ENCODE results near the gene GCC2.
"Not testable (repeated sequence)": the region's sequence is repeated elsewhere in the genome, so short reads cannot be mapped to it uniquely, and the experiment has no call there.

GCC2 gene

DNA sequence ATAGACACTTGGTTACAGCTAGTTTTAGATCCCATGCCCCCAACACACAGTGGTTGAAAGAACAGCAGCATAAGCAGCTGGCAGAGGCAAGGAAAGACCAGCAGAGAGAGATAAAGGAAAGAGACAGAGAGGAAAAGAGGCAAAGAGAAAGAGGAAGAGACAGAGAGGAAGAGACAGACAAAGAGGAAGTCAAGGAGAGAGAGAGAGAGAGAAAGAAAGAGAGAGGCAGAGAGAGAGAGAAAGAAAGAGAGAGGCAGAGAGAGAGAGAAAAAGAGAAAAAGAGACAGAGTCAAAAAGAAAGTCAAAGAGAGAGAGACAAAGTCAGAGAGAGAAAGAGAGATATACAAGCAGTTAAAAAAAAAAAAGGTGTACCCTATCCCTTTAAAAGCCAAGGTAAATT is 76.3 kb downstream of the GCC2 start:
- peaks cover 4 to 12% of the 10 kb centered on the region in 2 donors for H3K4me1 Mint-ChIP-seq
- not testable (repeated sequence) for H3K27me3 Mint-ChIP-seq; DNase-seq; ATAC-seq (replicated peaks); H3K36me3 Mint-ChIP-seq; H3K27ac Mint-ChIP-seq; H3K9me3 Mint-ChIP-seq; H3K4me3 Mint-ChIP-seq

DNA sequence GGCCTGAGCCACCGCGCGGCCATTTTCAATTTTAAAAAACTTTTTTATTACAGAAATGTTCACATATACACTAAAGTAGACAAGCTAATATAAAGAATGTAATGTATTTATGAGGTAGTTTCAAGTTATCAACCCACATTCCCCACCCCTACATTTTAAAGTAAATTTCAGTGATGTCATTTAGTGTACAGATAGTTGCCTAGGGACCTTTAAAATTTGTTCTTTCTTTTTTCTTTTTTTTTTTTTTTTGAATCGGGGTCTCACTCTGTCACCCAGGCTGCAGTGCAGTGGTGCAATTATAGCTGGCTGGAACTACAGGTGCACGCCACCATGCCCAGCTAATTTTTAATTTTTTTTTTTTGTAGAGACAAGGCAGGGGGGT is 82.7 kb downstream of the GCC2 start:
- H3K27me3 Mint-ChIP-seq, result no peaks in the 10 kb centered on the region
- peaks cover 13 to 31% of the 10 kb centered on the region in 2 donors for H3K4me1 Mint-ChIP-seq
- ATAC-seq (replicated peaks) (no peak), DNase-seq (no peak)
- no peak overlapping the region for H3K4me3 Mint-ChIP-seq
- no peak overlapping the region for H3K27ac Mint-ChIP-seq
- H3K36me3 Mint-ChIP-seq, result peaks cover 0 to 5% of the 10 kb centered on the region in 2 donors
- H3K9me3 Mint-ChIP-seq, result no peaks in the 10 kb centered on the region

DNA sequence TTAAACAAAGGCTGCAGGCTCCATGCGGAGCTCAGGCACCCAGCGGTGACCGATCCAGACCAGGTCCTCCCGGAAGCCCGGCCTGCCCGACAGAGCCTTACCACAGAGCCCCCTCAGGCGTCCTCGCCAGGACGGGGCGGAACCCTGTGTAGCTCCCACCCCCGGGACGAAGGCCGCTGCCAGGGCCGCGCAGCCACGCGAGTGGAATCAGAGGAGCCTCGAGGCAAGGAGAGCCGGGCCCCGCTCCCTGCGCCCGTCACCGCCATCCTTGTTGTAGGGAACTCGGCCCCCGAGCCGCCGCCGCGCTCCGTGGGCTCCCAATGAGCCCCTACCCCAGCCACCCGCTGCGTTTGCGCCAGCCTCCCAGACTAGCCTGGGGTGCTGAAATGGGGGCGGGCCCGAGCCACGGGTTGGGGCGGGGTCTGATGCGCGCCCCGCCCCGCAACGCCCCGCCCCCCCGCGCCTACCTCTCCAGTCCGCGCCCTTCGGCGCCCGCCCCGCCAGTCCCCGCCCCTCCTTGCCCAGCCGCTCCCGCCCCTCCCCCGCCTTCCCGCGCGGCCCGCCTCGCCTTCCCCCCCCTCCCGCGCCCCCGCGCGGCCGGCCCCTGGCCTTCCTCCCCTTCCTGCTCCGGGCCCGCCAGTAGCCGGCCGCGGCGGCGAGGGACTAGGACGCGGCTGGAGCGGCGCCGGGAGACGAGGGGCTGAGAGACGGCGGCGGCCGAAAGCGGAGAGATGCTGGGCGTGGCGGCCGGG is 85.0 kb downstream of the GCC2 start, which contains the start of gene LIMS1:
LIMS1 (plus strand) TSS at position 639 of the 752 bp plus-strand sequence; CDS start at position 732, 93 bp downstream.
- H3K9me3 Mint-ChIP-seq, result no peaks in the 10 kb centered on the region

DNA sequence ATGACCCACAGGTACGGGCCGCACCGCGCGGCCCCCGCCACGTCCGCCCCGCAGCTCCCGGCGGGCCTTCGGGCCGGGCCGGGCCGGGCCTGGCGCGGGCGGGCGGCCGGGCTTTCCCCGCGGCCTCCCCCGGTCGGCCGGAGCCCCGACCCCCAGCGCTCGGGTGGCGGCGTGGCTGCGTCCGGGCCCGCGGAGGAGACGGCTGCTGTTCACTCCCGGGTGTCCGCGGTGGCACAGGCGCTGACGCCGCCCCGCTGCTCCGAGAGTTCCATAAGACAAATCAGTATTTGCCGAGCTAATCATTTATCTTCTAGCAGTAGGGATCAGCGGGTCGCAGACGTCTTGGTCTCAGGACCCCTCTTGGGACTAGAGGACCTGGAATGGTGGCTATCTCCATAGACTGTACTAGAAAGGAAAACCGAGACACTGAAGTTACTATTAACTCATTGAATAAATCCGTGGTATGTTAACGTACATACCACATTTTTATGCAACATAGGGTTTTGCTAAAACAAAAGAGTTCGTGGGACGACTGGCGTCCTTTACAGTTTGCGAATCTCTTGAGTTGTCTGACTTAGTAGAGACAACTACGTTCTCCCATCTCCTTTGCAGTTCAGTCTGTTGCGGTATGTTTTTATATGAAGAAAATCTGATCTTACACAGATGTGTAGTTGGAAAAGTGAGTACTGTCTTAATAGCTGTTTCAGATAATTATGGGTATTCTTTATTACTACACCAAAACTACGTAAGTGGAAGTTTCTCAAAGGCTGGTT is 85.8 kb downstream of the GCC2 start:
- ATAC-seq (replicated peaks) (peak; percentile 44 to 52), DNase-seq (peak; percentile 37)
- peaks cover 4 to 12% of the 10 kb centered on the region in 2 donors for H3K36me3 Mint-ChIP-seq
- H3K4me3 Mint-ChIP-seq, result peak overlapping the region; percentile 86 to 89
- no peaks in the 10 kb centered on the region for H3K9me3 Mint-ChIP-seq
- H3K27ac Mint-ChIP-seq, result peak overlapping the region; percentile 93
- H3K4me1 Mint-ChIP-seq, result peaks cover 18 to 34% of the 10 kb centered on the region in 2 donors
- H3K27me3 Mint-ChIP-seq, result no peaks in the 10 kb centered on the region

More for the DNA sequence above, 85.0 kb downstream of the GCC2 start, which contains the start of gene LIMS1:
- DNase-seq (peak; percentile 80), ATAC-seq (replicated peaks) (peak; percentile 87 to 93)
- peaks cover 18 to 31% of the 10 kb centered on the region in 2 donors for H3K4me1 Mint-ChIP-seq
- peak within 1 kb of the TSS; percentile 96 for H3K27ac Mint-ChIP-seq
- no peaks in the 10 kb centered on the region for H3K27me3 Mint-ChIP-seq
- H3K36me3 Mint-ChIP-seq, result peaks cover 4 to 9% of the 10 kb centered on the region in 2 donors
- H3K4me3 Mint-ChIP-seq, result peak within 1 kb of the TSS; percentile 86 to 94

DNA sequence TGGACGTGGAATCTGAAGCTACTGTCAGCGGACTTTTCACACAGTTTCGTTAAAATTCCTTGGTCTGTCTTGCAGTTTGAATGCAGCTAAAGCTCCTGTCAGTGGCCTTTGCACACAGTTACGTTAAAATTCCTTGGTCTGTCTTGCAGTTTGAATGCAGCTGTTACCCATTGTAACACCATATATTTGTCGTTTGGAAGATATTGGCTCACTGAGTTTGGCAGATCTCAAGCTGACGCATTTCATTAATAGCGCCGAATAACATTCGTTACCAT is 86.3 kb downstream of the GCC2 start:
- H3K36me3 Mint-ChIP-seq, result peaks cover 4 to 14% of the 10 kb centered on the region in 2 donors
- no peak for ATAC-seq (replicated peaks)
- H3K27ac Mint-ChIP-seq, result peak overlapping the region; percentile 33
- peak overlapping the region; percentile 86 to 89 for H3K4me3 Mint-ChIP-seq
- no peaks in the 10 kb centered on the region for H3K9me3 Mint-ChIP-seq
- peaks cover 19 to 37% of the 10 kb centered on the region in 2 donors for H3K4me1 Mint-ChIP-seq
- no peak for DNase-seq
- H3K27me3 Mint-ChIP-seq, result no peaks in the 10 kb centered on the region

DNA sequence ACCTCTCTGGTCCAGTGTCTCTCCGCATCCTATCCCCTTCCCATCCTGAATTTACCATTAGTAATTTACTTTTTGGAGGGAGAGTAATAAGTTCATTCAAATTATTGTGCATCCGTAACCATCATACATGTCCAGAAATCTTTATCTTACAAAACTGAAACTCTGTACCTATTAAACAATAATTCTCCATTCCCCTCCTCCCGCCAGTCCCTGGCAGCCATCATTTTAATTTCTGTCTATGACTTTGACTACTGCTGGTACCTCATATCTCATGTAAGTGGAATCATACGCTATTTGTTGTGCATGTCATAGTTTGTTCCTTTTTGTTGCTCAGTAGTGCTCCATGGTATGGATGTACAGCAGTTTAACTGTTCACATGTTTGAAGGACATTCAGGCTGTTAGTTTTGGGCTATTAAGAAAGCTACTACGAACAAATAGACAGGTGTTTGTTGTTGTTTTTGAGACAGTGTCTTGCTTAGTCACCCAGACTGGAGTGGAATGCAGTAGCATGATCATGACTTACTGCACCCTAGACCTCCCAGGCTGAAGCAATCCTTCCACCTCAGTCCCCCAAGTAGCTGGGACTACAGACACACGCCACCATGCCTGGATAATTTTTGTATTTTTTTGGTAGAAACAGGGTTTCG is 87.3 kb downstream of the GCC2 start:
- no peaks in the 10 kb centered on the region for H3K9me3 Mint-ChIP-seq
- H3K27me3 Mint-ChIP-seq, result no peaks in the 10 kb centered on the region
- ATAC-seq (replicated peaks), result no peak
- H3K4me1 Mint-ChIP-seq, result peaks cover 20 to 31% of the 10 kb centered on the region in 2 donors
- peaks cover 4 to 14% of the 10 kb centered on the region in 2 donors for H3K36me3 Mint-ChIP-seq
- H3K27ac Mint-ChIP-seq, result no peak overlapping the region
- DNase-seq, result no peak
- H3K4me3 Mint-ChIP-seq, result peak overlapping the region; percentile 15 to 22

DNA sequence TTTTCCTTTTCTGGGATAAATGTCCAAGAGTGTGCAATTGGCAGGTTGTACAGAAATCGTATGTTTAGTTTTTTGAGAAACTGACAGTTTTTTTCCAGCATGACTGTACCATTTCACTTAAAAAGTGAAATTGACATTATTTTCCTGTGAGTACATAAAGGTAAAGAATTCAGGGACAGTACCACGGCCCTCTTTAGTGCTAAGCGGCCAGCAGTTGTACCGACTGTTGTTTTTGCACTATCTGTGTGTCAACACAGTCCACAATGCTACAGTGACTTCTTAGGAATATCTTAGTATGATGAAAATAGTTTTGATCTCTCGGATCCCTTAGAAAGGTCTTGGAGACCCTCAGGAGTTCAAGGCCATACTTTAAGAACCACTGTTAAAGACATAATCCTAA is 87.9 kb downstream of the GCC2 start:
- Mint-ChIP-seq H3K4me1 (peaks cover 19 to 29% of the 10 kb centered on the region in 2 donors), H3K9me3 (no peaks in the 10 kb centered on the region), H3K27me3 (no peaks in the 10 kb centered on the region), H3K36me3 (peaks cover 4 to 14% of the 10 kb centered on the region in 2 donors), H3K27ac (no peak overlapping the region), H3K4me3 (no peak overlapping the region)
- ATAC-seq (replicated peaks) (no peak), DNase-seq (no peak)

DNA sequence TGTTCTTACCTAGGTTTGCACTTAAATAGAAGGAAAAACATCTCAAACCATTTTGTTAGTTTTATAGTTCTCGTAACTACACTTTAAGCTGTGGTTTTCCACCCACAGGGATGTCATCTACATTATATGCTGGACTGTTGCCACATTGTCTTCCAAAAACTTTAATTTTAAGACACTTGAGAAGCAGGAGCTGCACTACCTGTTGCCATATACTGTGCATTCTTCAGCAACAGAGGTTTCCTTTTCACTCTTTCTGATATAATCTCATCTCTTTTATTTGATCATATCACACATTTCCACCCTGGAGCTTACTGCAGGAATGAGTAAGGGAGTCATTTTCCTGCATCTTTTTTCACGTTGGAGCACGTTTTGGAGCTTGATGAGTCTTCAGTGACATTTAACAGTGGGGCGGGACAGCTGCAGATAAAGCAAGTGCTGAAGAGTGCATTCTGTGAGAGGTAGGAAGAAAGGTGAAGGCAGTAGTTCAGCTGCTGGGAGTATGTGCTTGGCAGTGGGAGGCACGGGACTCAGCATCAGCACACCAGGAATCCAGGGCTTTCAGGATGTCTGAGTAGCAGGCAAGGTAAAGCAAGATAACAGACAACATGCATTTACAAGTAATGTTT is 89.1 kb downstream of the GCC2 start:
- Mint-ChIP-seq H3K27ac (no peak overlapping the region), H3K9me3 (no peaks in the 10 kb centered on the region), H3K4me3 (no peak overlapping the region), H3K36me3 (peaks cover 8 to 21% of the 10 kb centered on the region in 2 donors), H3K27me3 (no peaks in the 10 kb centered on the region), H3K4me1 (peaks cover 17 to 24% of the 10 kb centered on the region in 2 donors)
- ATAC-seq (replicated peaks), result no peak
- no peak for DNase-seq

DNA sequence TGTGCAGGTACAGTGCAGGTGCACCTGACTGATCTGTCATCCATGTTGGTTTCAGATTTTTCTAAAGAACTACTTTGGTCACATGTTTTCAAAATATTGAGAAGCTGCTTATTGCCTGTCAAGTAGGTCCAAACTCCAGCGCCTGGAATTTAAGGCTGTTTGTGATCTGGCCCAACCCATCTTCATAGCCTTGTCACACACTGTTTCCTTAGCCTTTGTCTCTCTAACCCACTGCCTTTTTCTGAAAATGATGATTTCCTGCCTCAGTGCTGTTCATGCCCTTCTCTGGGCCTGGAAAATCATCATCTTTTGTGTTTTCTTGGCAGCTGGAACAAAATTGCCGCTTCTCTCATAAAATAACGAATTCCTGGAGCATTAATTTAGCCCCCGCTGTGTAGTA is 92.4 kb downstream of the GCC2 start:
- Mint-ChIP-seq H3K4me1 (peaks cover 8 to 11% of the 10 kb centered on the region in 2 donors), H3K27ac (no peak overlapping the region), H3K4me3 (no peak overlapping the region), H3K36me3 (peaks cover 13 to 26% of the 10 kb centered on the region in 2 donors), H3K27me3 (no peaks in the 10 kb centered on the region), H3K9me3 (no peaks in the 10 kb centered on the region)
- ATAC-seq (replicated peaks) (no peak), DNase-seq (no peak)

DNA sequence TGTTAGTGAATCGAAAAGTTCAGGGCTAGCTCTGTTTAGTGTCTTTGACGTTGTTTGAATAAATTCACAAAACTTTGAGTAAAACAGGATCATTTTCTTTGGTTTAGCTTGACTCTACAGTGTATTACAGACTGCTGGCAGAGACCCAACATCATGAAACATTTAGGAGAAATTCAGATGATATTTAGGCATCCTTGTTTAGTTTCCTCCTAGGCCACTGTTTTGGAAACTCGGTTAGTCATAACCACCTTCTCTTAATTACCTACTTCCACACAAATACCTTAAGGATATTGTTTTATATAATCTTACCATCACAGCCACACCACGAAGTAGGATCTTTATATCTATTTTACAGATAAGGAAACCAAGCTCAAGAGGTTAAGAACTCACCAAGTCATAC is 93.1 kb downstream of the GCC2 start:
- Mint-ChIP-seq H3K27ac (no peak overlapping the region), H3K27me3 (no peaks in the 10 kb centered on the region), H3K4me1 (peaks cover 9 to 11% of the 10 kb centered on the region in 2 donors), H3K36me3 (peaks cover 13 to 30% of the 10 kb centered on the region in 2 donors), H3K4me3 (no peak overlapping the region), H3K9me3 (no peaks in the 10 kb centered on the region)
- ATAC-seq (replicated peaks) (no peak), DNase-seq (no peak)

DNA sequence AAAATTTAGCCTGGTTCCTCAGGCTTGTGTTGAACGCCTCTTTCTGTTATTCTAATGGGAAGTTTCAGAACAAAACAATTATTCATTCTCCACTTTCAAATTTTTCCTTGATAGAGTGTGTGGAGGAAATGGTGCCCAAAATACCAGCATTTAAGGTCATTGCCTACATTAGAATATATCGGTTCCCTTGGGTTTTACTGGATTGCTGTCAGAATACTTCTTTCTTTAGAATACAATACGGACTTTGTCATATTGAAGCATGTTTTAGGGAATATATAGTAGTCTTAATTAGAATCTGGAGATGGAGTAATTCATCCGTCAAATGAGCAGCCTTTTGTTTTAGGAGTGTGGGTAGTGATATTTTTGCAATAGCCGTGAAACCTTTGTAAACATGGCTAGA is 98.6 kb downstream of the GCC2 start:
- peaks cover 7 to 18% of the 10 kb centered on the region in 2 donors for H3K36me3 Mint-ChIP-seq
- H3K4me3 Mint-ChIP-seq, result no peak overlapping the region
- H3K27me3 Mint-ChIP-seq, result no peaks in the 10 kb centered on the region
- ATAC-seq (replicated peaks) (no peak), DNase-seq (no peak)
- H3K27ac Mint-ChIP-seq, result peak overlapping the region; percentile 38
- peaks cover 10 to 21% of the 10 kb centered on the region in 2 donors for H3K4me1 Mint-ChIP-seq
- no peaks in the 10 kb centered on the region for H3K9me3 Mint-ChIP-seq

DNA sequence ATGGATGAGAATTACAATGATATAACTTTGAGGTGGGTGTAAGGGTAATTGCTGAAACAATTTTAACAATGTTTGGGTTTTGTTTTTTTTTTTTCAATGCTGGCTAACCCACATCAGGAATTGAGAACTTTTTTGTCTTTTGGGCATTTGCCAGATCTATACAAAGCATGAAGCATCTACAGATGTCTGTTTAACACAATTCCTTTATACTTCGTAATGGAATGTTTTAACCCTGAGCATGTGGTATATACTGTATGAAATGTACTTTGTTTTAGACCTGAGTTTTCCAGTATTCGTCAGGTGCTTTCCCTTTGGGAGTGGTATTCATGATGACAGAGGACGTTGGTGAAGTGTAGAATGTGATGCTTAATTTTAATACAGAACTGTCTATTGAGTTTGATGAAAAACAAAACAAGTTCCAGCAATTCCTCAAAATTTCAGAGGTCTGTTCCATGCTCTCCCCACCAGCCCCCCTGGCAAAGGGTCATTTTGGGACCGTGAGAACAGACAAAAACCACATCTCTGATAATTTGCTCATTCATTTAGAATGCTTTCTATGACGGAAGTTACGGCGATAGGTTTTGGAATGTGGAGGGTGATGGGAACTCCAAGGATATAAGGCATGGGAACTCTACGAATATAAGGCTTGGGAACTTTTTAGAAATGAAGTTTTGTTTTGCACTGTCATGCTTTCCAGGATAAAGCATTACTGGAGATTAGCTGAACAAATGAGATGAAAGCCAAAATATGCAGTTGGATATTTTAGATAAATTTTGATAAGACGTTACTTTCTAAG is 99.4 kb downstream of the GCC2 start:
- Mint-ChIP-seq H3K27me3 (no peaks in the 10 kb centered on the region), H3K9me3 (no peaks in the 10 kb centered on the region), H3K4me1 (peaks cover 10 to 21% of the 10 kb centered on the region in 2 donors), H3K36me3 (peaks cover 4 to 14% of the 10 kb centered on the region in 2 donors), H3K4me3 (no peak overlapping the region), H3K27ac (no peak overlapping the region)
- DNase-seq, result no peak
- ATAC-seq (replicated peaks), result no peak

DNA sequence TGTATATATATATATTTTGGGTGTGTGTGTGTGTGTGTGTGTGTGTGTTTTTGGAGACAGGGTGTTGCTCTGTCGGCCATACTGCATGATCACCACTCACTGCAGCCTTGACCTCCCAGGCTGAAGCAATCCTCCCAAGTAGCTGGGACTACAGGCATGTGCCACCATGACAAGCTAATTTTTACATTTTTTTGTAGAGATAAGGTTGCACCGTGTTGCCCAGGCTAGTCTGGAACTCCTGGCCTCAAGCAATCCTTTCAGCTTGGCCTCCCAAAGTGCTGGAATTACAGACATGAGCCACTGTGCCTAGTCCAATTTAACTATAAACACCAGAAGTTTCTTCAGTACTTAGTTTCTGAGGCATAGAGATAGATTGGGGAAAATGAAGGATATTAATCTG is 103.6 kb downstream of the GCC2 start:
- Mint-ChIP-seq H3K4me3 (no peak overlapping the region), H3K27me3 (no peaks in the 10 kb centered on the region), H3K36me3 (peaks cover 3 to 9% of the 10 kb centered on the region in 2 donors), H3K4me1 (peaks cover 14 to 21% of the 10 kb centered on the region in 2 donors), H3K27ac (no peak overlapping the region), H3K9me3 (no peaks in the 10 kb centered on the region)
- no peak for ATAC-seq (replicated peaks)
- DNase-seq, result no peak
